HEK293T (cell line): ENCODE data around the gene TTLL7.

Experiments used
- BHLHE40 ChIP-seq: fragments of 450-650 bp; IDR thresholded peaks from 2 replicates; pipeline ENCODE4 v1.6.1; 2016; ENCODE audit warnings: mild to moderate bottlenecking, moderate library complexity, borderline replicate concordance
- FOXK2 ChIP-seq: fragments of 450-650 bp; IDR thresholded peaks from 2 replicates; pipeline ENCODE4 v1.6.1; 2016; ENCODE audit warnings: mild to moderate bottlenecking
- SP1 ChIP-seq: fragments of 450-650 bp; IDR thresholded peaks from 2 replicates; pipeline ENCODE4 v1.6.1; 2017

DNA sequence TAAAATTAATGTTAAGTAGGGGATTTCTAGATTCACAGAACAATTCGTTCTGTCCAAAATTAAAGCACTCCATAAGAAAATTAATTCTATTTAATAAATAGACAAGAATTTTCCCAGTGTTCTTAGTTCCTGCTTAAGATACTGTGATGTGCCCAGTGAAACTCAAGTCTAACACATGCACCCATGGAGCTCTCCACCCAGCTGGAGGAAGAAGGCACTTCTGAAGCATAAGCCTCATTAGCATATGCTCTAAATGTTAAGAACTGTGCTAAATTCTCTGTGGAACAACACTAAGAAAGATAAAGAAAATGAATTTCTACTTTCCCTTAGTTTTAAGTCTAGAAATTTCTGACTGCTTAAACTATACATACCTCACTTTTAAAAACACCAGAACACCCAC lies 71.2 kb downstream of the TTLL7 start:
- TF ChIP-seq BHLHE40 (no peak), FOXK2 (no peak), SP1 (no peak)
